Urothelium cell line (cell line): ENCODE results near the gene HOXD3.

Experiments
- DNase-seq: peaks from one replicate; pipeline ENCODE4 v3.0.0; 2011; ENCODE audit warnings: low spot score, mixed read lengths
- FAIRE-seq: peaks from 2 replicates; lab custom pipeline; 2011; peaks lifted over from hg19 to GRCh38; lab: Jason Lieb, UNC

Gene HOXD3

DNA sequence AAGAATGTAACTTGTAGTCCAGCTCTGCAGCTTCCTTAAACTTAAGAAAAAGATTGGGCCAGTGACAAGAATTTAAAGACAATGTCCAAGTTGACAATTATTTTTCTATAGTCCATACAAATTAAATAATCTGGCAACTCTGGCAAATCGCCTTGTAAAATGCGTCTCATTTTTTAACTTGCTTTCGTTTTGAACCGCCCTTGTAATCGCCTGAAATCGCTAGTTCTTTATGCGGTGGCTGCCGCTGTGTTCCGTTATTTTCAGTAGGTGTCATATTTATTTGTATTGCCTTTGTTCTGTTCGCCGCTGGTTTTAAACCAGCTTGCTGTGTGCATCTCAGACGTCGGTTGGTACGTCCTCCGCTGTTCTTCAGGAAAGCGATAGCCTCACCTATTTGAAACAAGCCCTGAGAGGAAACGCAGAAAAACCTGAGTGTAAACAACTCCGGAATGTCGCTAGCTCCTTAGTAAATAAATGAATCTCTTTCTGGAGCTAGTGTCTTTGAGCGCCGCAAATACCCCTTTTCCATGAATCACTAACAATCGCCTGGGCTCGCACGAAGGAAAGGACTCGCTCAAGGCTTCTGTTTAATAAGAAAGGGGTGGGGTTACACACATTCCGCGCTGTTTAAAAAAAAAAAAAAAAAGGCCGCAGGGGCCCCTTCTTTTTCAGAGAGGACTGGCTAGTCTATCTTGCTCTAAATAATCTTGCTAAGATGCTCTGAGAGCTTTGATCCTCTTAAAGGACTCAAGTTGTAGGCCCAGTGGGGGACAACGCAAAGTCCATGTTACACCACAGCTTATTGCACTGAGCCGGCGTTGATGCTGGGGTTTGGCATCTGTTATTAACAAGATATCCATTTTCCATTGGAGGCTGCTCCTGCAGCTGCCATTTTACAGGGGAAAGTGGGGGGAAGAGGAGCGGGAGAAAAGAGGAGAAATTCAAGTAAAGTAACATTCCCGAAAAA lies 24.6 kb upstream of the HOXD3 start:
- DNase-seq: no peak
- no peak for FAIRE-seq

DNA sequence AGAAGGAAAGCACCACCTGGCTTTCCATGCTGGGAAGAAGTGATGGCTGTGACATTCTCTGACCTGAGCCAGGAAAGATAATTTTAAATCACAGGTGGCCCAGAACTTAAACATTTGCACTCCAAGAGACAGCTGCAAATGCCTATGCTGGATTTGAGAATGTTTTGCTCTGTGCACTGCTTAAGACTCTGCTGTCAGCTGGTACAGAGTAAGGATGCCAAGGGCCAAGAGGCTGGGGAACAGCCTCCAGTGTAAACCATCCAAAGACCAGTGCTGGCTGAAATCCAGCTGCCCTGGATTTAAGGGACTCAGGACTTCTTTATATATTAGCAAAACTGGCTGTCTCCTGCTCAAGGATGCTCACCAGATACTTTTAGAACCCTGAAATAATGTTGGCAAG lies 23.7 kb upstream of the HOXD3 start:
- no peak for FAIRE-seq
- no peak for DNase-seq

DNA sequence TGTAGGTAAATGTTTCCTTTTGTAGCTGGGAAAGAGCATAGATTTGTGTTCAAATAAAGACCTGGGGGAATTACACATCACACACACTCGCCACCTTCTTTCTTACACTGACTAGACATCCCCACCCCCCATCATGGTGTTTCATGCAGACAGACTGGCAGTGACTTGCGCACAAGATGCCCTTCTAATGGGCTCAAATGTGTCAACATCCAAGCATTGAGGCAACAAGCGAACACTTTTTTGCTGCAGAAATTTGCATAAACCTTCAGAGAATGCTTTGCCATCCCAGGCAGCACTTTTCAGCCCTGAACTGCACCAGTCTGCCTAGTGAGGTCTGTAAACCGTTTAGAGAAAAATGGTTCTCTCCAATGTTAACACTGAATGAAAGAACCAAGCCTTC lies 23.1 kb upstream of the HOXD3 start:
- DNase-seq (no peak), FAIRE-seq (no peak)

DNA sequence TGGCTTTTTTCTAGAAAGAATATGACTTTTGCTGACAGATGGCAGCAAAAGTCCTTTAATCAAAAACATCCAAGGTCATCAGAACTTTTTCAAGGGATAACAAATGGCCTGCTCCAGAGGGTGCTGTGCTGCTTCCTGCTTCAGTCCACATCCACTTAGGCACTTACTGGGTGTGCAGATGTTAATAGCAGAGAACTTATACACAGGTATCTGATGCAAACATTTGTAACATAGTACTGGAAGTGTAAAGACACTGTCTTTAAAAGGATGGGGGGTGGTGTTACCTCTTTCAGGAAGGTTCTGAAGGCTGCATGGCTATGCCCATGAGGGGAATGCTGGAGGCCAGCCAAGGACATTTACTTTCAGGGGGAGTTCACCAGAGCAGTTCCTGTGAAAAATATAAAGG lies 22.1 kb upstream of the HOXD3 start:
- FAIRE-seq: no peak
- DNase-seq: no peak

DNA sequence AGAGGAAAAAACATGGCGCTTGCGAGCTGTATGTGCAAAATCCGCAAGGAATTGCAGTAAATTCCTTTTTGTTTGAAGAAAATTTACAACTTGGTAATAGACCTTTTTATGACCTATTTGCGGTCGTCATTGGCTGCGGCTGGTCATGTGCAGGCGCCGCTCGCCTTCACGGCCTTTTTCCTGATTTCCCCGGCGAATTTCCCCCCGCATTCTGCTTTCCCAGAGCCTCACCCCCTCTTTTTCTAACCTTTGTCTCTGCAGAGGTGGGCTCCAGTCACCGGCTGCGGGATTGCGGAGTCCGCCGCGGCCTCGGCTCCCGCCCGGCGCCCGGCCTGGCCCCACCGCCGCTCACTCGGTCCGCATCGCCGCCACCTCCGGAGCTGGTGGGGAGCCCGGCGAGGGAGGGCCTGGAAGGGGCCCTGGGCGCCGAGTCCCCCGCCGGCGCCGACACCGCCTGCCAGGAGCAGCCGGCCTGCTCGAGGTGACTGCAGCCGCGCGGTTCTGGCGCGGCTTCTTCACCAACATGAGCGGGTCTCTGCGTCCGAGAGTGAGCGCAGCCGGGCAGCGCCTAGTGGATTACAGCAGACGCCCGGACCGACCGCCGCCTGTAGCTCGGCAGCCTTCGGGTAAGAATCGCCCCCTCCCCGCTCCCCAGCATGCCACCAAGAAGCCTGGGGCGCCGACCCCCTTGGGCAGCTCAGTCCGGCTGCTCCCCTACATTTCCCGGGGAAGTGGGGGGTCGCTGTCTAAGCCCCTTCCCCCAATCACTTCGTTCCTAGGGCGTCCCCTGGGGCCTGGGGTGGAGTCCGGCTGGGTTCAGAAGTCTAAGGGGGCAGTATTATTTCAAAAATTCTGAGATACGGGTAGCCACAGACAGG lies 20.5 kb upstream of the HOXD3 start:
- FAIRE-seq: no peak
- DNase-seq: peak; percentile 55

DNA sequence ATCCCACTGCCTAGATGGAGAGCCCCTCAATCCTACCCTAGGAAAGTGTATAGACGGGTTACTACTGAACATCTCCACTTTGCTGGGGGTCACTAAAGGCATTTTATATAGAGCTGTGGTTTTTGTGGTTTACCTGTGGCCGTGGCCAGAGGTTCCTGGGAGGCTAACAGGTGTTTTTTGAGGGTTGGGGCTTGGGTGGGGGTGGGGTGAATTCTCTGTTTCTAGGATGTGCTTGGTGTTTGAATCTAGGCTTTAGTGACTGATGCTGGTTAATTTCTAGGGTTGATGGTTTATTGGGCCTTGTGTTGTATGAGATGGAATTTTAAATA lies 19.9 kb upstream of the HOXD3 start:
- DNase-seq (no peak), FAIRE-seq (no peak)

DNA sequence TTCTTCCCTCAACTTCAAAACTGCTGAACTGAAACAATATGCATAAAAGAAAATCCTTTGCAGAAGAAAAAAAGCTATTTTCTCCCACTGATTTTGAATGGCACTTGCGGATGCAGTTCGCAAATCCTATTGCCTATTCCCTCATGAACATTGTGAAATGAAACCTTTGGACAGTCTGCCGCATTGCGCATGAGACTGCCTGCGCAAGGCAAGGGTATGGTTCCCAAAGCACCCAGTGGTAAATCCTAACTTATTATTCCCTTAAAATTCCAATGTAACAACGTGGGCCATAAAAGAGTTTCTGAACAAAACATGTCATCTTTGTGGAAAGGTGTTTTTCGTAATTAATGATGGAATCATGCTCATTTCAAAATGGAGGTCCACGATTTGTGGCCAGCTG lies 19.2 kb upstream of the HOXD3 start:
- DNase-seq (no peak), FAIRE-seq (no peak)

DNA sequence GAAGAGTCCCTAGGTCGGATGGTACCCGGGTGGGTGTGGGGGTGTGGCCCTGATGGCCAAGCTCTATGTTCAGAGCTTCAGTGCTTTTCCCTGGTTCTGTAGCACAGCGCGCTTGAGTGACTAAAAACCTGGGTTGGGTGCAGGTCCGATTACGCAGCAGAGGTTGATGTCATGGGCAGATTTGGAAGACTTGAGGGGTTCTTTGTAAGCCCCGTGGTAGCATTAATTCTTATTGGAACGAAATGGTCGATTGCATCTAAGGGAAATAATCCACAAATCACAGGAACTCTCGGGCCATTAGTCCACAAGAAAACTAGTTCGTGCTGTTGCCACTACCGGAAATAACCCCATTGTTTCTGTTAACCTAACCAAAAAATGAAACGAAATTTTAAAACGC lies 18.6 kb upstream of the HOXD3 start:
- no peak for FAIRE-seq
- no peak for DNase-seq

DNA sequence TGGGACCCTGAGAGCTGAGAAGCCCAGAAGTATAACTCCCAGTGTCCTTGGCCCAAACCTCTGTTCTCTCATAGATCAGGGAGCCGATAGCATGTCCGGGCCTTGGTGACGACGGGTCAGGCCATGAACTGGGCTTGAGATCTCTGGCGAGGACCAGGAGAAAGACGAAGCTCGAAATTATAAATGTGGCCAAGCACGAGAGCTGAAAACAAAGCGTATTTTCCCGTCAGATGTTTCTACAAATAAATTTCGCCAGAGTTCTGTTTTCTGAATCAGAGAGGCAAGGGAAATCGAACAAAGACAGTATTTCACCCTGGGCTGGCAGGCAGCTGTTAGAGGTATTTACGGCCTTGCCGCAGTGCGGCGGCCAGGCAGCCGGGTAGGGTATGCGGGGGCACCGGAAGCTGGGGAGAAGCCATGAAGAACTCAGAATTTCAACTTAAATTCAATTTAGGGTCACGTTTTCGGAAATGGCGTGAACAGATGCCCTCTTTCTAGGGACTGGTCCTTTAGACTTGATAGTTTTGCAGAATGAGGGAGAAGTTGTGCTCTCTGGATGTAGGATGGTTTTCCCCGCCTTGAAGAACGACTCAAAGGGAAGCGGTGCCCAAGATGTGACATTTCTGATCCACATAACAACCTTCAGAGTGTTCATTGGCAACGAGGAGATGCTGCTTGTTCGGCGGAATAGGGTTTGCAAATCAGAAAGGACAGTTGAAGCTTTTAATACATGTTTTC lies 18.0 kb upstream of the HOXD3 start:
- DNase-seq (no peak), FAIRE-seq (no peak)

DNA sequence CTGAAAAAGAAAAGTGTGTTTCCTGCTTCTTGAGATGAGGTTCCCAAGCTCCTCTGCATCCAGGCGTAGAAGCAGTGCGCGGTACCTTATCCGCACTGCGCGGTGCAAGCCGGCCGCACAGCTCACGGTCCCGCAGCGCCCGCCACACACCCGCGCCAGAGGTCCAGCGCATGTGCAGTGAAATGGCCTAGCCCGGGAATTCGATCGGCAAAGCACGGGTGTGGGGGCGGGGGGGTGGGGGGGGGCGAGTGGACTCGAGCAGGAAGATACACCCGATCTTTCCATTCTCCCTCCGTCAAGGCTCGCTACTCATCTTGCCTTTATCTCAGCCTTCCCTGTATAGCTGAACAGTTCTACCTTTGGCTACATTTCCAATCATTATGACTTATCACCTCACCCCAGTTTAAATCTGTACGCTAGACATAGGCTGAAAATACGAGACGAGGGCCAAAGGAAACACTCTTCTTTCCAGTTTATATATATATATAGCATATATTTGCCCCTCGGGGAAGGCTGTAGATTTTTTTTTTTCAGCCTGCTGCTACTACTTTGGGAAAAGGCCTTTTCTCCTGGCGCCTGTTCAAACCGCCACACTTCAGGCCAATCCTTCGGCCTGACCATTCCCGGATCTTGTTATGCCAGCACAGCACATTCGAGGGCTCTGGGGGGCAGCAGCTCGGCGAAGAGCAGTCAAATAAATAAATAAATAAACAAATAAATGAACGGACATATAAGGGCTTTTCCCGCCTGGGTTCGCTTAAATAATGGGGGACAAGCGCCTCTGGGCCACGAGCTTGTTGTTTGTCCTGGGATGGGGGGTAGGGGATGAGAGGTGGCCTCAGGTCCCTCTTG lies 17.2 kb upstream of the HOXD3 start:
- no peak for FAIRE-seq
- DNase-seq: no peak

DNA sequence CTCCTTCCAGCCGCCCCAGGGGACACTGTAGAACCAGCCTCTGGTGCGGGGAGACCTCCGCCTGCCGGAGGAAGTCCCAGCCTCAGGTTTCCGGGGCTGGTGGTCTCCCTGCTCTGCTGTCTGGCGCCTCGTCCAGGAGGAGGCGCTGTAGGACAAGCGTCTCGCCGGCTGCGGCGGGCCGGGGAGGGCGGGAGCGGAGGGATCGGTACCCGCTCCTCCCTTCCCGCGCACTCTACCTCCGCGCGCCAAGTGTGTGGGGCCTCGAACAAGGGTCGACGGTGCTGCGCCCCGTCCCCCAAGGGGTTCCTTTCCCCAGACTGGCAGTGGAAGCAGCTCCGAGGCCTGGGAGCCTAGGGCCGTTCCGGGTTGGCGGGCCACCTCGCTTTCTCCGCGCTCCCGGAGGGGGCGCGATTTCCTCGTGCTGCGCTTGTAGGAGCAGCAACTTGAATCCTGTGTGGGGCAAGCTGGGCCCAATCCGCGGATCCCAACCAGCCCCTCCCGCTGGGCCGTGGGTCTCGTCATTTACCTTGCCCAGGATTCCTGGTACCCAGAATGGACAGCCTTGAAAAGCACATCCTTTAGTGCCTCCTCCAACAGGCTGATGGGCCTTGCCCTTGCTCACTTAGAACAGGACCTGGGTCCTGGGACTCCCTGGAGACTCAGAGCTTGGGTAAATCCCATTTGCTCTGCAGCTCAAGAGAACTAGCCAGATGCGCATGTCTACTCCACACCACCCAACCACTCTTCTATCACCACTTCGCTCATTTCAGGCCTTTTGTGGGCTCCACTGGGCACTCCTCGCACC lies 16.4 kb upstream of the HOXD3 start:
- DNase-seq (peak; percentile 88), FAIRE-seq (peak; percentile 71)

DNA sequence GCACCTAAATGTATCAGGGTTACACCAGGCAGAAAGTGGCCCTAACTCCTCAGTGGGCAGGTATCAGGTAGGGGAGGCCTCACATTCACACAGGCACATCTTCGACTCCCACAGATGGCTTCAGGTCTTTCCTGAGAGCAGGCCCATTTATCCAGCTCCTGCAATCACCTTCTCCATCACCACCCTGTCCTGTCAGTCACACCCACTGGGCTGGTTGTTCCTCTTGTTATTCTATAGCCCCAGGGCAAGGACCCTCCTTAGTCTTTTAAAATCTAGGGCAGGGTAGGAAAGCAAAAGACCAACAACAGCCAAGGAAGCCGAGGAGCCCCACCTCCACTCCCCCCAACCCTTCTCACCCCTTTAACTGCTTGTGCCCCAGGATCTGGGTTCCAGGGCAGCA lies 14.8 kb upstream of the HOXD3 start:
- FAIRE-seq (no peak), DNase-seq (no peak)

DNA sequence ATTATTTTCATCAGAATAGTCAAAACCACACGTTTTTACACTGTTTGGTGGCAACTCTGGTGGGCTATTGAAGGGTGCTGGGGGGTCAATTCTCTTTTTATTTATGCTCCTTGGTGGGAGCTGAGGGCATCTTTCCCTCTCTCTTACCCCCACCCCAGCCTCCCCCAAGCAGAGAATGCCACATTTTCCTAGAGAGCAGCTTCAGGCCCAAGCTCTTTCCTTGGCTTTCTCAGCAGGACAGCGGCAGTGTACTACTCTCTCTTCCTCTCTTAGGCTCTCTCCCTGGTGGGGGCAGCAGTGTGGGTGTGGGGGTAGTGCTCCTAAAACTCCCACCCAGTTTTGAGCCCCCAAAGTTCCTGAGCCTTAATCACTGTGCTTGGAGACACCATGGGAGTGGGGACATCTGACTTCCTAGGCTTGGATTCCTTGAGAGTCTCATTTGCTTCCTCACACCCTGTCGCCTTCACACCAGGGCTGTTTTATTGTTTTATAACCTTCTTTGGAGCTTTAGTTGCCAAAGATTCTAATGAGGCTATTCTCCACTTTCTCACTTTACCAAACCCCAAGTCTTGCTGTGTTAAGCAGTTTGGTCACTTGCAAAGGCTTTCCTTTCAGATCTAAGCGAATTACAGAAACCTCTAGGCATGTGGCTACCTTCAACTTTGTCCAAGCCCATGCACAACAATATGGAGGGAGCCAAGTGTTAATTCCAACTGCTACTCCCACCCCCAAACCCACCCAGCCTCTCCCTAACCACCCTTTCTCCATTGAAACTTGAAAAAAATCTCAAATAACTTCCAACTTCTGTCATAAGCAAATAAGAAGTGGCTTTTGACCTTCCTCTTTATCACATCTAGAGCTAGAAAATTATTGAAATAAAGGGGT lies 11.8 kb upstream of the HOXD3 start:
- FAIRE-seq: no peak
- DNase-seq: no peak

DNA sequence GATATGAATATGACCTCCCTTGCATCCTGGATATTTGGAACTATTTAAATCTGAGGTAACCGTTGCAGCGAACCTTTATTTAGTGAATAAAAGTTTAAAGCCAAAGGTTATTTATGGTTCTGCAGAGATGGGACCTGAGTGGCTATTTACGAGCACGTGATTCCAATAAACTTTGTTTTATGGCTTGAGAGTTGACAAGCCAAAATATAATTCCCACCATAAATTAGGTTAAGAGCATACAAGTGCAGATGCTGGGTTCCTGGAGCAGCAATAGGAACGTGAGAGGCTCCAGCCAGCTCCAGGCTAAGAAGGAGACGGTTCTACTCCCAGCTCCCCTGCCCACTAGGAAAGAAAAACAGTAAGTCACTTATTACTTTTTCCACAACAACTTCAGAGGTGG lies 11.0 kb upstream of the HOXD3 start:
- no peak for DNase-seq
- no peak for FAIRE-seq

DNA sequence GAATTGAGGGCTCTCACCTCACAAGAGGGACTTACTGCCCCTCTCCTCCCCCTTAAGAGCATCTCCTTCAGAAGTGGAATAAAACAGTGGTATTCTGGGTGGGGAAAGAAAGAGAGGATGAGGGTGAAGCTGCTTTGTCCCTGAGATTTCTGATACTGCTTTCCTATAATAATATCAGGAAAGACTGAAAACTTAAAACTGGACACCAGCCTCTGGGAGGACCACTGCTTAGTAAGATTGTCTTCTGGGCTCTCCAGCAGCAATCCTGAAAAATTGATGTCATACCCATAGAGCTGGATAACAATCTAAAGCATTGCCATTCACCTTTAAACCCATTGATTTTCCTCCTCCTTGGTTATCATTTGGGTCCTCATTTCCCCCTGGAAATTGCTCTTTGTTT lies 10.5 kb upstream of the HOXD3 start:
- DNase-seq: no peak
- FAIRE-seq: no peak

DNA sequence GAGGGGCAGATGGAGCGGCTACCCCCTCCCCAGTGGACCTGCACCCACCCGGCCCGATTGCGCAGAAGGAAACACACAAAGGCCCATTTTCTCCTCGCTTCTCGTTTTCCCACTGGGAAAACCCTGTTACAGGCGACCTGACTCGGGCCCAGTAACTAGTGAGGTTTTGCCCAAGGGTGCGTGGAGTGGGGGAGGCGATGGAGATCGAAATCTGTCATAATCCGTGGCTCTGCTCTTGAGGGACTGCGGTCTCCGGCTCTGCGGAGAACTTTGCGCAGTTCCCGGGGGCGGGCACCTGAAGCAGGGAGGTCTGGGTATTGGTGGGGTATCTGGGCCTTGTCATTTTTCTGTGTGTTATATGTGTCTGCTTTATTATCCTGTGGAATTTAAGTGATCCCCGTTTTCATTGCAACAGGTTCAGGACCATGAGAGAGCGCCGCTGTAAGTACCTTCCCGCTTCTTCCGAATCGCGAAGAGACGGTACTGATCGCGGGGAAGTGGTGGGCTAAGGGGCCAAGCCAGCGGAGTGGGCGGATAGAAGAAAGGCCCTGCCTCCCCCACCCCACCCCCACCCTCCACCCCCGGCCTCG lies 9.8 kb upstream of the HOXD3 start:
- DNase-seq (no peak), FAIRE-seq (no peak)

DNA sequence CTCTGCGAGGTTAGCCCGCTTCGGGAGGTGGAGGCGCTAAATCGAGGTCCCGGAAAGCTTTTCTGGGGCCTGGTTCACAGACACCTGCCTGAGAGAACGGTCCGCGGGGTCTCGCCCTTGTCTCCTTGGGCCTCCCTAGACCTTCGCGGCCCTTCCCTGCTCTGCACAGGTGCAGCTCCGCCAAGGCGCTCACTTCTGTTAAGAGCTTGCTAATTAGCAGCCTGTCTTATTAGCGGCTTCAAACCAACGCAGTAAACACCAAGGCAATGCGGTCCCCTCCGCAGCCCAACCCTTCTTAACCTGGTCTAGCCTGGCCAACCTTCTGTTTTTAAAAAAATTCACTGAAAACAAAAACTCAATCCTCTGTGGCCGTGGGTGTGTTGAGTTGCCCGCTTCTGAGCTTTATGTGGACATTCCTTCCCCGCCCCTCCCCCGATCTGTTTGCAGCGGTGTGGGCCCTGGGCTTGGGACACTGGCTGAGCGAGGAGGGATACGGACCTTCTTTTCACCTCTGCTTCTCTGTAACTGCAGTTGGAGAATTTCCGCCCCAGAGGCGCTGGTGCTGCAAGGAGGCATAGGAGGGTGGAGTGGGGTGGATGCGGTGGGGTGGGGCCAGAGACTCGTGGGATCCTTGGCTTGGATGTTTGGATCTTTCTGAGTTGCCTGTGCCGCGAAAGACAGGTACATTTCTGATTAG lies 9.2 kb upstream of the HOXD3 start:
- DNase-seq (no peak), FAIRE-seq (no peak)
